Hematopoietic multipotent progenitor cell (in vitro differentiated cells): ENCODE results near the gene VDR. TPM values are rescaled to one million over a fixed set of nuclear protein-coding genes. Genes with fewer than 3 reads are reported as not detected.

Experiments
- DNase-seq, 3 donors: peaks; one replicate each; pipeline ENCODE4 v3.0.0-alpha.2; 2011 to 2015; ENCODE audit warnings: low read depth in 2 of 3, low spot score in 2 of 3
- total RNA-seq: library from RNA; depleted of rRNA; stranded (reverse); fragments of >200 nt; gene quantifications from one replicate; pipeline ENCODE4 v1.2.3, GENCODE V29; 2012

Gene VDR
- total RNA-seq, 1 donor, result 1.1 TPM

DNA sequence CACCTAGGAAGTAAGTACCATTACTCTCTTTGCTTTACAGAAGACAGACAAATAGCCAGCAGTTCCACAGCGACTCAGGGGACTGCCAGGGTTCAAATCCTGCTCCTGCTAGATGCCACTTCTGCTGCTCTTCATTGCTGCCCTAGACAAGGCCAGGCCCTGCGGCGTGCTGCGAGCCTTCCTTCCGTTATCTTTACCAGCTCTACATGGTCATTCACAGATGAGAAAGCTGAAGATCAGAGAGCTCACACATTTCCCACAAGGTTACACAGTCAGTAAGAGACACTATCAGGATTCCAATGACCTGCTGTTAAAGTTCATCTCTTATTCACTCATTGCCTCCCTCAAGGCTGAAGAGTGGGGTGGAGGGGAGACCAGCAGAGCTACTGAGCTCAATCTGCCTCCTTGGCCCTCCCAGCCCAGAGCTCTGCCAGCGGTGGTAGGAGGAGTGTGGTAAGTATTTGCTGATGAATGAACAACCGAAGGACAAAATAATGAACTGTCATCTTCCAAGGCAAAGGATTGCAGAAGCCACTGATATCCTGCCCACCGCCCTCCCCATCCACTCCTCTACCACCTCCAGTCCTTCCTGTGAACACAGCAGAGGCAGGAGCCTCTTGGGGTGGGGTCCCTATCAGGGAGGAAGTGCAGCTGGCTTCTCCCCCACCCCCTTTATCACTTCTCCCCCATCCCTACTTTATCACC lies 70.4 kb downstream of the VDR start:
- peak in 1 of 3 donors; percentile 46 for DNase-seq

DNA sequence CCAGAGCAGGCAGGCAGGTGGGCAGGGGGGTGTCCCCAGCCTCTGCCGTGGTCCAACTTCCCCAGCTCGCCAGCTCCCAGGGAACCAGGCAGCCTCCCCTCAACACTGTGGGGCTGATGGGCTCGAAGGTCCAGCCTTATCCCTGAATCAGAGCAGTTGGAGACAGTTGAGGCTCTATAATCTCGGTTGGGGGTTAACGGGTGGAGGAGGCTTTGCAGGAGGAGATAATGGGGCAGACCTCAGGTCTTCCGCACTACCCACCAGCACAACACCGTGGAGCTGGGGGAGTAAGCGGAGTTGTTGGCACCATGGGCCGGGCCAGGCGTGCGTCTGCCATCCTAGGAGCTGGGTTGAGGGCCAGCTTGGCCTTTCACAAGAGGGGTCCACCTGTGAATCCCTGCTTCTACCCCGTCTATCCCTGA lies 71.2 kb downstream of the VDR start:
- no peak for DNase-seq

DNA sequence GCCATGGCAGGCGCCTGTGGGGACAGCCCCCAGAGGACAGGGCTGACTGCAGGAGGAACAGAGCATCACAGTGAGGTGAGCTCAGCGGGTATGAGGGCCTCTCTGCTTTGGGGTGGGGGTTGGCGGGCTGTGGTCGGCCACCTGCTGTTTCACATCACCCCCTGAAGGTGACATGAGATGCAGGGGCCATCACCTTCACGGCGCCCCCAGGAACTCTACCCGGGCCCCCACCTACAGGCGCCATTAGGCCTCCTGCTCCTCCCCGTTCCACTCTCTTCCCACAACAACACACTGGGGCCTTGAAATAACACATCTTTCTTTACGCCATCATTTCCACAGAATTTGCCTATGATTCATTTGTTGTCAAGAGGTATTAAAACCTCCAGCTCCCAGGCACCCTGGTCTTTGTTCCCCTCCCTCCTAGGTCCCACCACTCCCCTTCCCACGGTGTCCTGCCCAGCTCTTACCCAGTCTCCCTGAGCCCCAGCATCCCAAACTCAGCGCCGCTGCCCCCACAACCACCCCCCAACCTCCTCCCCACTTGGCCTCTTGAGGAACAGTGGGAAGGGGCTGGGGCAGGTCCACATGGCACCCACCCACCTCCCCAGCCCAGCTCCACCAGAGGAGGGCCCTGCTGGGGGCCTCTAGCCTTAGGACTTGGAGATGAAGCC lies 72.4 kb downstream of the VDR start:
- no peak for DNase-seq

DNA sequence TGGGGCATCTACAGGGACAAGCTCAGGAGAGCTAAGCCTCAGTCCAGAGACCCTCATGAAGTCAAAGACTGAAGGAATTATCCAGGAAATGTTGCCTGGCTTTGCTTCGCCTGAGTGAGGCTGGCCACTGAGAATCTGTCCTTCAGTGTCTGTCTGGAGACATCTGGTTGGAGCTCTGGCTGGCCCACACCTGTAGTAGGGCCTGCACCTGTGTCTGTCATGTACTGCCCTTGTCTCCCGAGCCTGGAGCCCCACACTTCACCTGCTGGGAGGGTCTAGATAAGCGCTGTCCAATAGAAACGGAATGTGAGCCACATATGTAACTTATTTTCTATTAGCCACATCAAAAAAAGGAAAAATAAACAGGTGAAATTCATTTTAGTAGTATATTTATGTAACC lies 75.2 kb downstream of the VDR start:
- DNase-seq, result no peak

DNA sequence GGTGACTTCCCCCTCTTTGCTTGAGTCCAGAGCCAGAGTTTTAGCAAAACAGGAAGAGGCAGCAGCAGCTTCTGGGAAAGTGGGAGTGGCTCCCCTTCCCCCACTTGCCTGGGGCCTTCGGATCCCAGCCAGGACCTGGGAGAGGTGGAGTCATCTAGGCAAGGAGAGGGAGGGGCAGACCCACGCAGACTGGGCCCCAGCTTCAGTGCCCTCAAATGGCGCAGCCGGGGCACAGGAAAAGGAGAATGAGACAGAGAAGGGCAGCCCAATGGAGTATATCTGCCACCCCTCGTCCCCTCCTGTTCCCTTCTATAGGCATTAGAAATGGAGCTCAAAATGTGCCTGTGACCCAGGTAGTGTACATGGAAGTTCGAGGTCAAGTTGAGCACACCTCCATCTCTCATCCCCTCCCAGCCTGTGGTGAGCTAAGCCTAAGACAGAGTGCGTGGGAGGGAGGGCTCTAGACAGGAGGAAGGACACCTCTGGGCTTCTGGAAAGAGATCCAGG lies 75.8 kb downstream of the VDR start:
- DNase-seq, result no peak

DNA sequence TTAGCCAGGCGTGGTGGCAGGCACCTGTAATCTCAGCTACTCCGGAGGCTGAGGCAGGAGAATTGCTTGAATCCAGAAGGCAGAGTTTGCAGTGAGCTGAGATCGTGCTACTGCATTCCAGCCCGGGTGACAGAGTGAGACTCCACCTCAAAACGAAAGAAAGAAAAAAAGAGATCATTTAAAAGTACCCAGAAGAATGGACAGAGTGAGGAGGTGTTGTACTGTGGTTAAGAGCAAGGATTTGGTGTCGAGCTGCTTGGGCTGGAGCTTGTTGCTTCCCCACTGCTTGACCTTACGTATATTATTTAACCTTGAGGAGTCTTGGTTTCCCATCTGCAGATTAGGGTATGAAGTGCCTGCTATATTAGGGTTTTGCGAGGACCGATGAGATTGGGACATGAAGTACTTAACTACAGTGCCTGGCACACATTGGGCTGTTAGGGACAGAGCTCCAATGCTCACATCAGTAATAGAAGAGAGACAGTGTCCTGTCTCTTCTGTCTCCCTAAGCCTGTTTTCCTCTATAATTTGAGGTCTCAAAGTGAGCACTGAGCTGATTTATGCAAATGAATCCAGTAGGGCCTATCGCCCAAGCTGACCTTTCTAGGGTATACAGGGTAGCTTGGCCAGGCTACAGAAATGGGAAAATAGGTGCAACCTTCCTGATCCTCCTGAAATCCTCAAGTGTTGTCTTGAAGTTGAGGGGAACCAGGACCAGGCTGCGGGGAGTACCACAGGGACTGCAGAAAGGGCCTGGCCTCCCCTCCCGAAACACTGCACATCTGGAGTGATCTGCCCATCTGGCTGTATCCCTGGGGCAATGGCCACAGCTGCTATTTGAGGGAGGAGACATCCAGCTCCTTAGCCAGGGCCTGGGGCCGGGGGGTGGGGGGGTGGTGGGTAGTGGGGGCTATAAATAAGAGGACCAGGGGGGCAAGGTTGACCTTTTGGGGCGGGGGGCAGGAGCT lies 76.5 kb downstream of the VDR start:
- no peak for DNase-seq

DNA sequence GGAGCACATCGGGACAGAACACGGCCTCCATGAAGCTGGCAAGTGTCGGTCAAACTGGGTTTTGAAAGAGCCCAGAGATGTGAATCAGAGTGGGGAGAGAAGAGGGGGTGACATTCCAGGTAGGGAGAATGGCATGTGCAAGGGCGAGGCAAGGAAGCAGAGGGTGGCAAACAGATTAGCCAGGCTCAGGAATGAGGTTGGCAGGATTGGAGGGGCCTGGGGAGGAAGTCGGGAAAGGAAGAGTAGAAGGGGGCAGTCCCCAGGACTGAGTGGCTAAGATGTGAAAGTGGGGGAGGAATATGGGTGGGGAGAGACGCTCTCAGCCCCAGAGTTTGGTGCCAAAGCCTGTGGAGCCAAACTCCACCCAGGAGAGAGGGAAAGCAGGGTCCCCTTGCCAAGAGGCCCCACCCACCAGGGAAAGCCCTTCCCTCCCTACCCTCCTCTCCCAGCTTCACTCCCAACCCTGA lies 79.6 kb downstream of the VDR start:
- DNase-seq, result no peak

DNA sequence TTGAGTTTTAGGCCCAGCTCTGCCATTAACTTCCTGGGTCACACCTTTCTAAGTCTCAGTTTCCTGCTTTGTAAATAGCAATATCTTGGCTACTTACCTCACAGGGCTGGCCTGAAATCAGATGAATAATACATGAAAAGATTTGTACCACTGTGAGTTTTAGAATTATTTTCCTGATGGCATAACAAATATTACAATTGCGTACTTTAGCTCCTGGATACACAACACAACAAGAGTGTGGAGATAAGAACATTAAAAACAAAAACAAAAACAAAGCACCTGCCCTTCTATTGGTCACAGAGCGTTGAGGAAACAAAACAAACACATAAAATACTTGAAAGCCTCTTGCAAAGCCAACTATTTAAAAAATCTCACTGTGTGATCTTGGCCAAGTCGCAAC lies 80.2 kb downstream of the VDR start:
- DNase-seq, result no peak

DNA sequence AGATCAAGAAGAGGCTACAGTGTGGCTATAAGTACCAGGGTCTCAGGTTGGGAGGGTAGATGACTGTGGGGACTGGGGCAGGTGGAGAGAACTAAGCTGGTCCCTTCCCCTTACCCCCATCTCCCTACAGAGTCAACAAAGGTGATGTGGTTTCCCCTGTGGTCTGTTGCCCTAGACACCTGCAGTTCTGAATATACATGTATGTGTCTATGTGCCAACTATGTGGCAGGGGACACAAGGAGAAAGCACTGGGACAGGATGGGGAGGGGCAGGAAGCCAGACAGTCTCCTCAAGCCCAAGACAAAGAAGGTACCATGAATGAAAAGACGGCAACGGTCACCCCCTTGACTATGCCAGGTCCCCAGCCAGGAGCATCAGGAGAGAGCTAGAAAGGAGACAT lies 80.6 kb downstream of the VDR start:
- no peak for DNase-seq

DNA sequence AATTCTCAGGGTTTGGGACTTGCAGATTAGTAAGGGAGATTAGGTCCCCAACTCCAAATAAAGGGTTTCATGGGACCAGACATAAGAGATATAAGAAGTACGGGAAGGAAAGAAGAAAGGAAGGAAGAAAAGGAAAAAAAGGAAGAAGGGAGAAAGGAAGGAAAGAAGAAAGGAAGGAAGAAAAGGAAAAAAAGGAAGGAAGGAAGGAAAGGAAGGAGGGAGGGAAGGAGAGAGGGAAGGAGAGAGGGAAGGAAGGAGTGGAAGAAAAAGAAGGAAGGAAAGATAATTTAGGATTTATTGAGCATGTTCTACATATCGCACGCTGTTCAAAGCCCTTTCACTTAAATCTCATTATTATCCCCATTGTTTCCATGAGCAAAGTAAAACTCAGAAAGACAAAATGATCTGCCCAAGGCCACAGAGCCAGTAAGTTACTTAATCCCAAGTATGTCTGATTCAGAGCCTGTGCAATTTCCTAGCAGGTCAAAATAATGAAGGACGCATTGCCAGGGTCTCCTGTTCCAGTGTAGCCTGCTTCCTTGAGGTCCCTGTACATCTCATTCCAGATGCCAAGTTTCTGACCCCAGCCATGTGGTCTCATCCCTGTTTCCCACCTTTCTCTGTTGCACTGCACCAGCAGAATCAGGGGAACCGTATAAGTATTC lies 81.2 kb downstream of the VDR start:
- no peak for DNase-seq

DNA sequence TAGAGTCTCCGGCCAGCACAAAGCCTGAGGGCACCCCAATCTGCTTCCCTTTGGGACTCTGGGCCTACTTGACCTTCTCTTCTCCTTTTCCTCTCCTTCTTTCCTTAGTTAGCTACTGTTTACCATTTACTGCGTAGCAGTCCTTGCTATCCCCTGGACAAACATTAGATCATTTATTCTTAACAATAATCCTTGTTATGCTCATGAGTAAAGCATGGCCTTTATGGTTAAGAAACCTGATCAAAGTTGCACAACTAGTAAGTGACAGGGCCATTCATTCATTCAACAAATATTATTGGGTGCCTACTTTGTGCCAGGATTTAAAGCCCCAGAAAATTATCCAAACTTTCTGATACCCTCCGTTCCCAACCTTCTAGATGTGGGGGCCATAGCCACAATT lies 81.9 kb downstream of the VDR start:
- DNase-seq, result no peak

DNA sequence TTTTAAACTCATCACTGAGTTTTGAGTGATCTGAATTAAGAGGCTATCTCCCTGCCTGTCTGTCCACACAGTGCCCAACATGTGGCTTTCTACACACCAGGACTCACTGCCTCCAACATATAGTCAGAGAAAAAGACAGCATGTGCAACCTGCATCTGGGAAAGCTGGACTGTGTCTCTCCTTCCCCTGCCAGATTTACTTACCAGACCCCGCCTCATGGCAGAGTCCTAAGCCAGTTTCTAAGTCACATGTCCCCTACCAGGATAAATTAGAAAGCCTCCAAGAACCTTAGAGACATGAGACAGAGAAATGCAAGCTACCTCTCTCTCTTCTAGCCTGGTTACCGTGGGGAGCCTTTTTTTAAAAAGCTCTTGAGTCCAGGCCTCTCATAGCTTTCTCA lies 82.4 kb downstream of the VDR start:
- DNase-seq, result no peak

DNA sequence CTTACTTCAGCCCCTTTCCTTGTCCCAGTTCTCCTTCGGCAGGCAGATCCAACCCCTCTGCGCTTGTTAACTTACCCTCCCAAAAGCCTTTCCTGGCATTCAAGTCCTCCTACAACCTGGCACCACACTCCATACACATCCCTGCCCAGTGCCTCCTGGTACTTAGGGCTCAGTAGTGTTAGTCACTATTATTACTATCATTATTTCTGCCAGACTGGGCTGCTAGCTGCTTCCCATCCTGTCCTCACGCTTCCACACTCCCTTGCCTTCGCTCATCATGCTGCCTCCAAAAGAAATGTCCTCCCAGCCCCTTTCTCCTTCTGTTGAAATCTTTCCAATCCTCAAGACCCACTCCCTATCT lies 83.5 kb downstream of the VDR start:
- DNase-seq, result no peak

DNA sequence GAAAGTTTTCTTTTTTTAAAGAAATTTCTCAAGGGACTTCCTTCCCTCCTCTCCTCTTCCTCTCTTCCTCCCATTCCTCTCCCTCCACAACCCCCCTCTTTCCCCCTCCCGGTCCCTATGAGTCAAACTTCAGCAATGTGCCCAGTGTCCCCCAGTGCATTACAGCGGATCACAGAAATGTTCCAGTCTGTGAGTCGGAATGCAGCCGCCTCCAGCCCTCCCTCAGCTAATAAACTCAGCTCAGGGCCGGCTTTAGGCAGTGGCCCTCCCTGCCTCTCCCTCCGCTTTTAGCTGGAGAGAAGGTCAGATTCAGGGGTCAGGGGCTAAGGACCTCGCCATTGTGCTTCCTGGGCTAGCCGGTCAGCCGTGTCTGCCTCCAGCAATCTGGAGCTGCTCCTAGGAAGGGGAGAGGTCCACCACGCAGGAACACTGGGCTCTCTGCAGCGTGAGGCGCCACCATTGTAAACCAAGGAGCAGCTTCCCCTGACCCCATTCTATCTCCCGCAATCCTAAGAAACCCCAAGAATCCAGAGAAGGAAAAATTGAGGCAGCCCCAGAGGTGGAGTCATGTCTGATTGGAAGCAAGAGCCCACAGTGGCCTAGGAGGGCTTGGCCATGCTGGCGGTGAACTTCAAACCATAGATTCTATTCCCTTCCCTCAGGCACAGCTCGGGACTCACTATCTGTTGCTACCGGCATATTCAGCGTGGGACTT lies 84.0 kb downstream of the VDR start:
- no peak for DNase-seq

DNA sequence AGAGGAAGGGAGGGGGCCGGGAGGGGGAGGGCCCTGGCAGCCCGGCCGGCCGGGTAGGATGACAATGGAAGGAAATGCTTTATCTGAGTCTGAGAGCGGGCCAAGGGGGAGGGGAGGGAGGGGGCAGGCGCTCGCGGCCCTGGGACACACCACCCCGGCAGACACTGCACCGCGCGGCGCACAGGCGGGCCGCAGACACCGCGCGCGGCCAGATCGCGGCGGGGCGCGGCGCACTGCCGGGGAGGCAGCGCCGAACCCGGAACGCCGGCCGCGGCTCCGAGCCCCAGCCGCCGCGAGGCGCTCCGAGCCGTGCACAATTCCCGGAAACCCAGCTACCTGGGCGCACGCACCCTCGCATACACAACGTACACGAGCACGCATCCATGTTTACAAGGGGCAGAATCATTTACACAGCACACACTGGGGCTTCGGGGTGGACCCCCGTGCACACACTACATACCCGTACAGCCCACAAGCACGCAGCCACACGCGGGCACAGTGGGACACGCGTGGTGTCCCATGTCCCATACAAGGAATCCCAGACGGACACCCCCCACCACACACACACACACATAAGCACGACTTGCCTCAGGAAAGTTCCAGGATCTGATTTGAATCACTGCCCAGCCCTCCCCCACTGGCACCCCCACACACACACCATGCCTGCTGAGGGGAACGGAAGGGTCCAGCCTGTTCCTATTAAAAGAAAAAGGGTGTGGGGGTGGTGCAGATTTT lies 84.7 kb downstream of the VDR start, which contains the start of gene HDAC7:
HDAC7 (minus strand) TSS at position 8 of the 735 bp plus-strand sequence. CDS start 118 bp downstream, outside the sequence.
- peak; percentile 55 to 70 (median 66) for DNase-seq

DNA sequence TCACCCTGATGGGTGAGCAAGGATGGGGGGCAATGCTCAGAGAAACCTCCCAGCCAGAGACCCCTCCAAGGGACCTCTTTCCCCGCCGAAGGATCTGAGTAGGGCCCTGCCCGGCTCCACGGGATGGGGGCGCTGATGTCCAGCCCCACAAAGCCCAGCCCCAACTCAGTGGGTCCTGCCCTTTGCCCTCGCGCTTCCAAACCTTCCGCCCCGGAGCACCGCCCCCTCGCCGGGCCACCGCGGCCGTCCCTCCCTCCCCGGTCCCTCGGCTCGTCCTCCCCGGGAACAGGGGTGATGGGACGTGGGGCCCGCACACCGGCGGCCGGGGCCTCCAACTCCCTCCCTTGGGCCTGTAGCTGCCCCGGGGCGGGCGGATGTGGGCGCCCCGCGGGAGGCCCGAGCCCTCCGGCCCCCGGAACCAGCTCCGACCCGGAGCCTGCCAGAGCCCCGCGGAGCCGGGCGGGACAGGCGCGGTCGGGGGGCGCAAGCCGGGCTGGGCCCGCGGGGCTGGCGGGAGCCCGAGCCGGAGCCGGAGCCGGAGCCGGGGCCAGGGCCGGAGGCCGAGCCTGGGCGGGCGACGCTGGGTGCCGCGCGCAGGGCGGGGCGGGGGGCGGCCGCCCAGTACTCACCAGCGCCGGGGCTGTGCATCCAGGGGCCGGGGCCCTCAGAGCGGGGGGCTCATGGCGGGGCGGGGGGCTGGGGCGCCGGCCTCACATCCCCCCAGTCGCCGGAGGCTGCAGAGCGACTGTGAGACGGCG lies 85.5 kb downstream of the VDR start:
- no peak for DNase-seq

DNA sequence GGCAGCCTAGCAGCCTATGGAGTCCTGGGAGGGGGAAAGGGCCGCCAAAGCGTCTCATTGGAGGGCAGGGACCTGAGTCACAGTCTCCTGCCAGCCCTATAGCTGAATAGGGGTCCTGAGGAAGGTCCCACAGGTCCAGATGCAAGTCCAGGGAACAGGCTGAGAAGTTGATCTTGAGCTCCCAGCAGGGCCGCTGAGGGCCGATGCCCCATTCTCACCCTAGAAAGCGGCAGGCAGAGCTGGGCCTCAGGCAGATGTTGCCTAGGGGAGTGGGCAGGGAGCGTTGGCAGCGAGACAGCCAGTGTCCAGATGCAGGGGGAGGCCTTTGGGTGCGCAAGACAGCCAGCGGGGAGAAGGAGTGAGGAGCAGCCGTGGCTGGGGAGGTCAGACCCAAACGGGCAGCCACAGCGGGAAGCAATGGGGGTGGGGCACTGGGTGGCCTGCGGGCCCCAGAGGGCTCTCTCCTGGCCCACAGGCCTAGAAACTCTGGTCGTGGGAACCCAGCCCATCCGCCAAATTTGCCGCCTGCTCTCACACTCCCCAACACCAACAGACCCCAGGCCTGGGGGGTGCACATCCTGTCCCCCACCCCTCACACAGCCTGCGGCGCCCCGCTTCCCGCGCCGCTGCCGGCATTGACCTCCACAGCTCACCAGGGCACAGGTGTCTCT lies 86.2 kb downstream of the VDR start:
- no peak for DNase-seq

DNA sequence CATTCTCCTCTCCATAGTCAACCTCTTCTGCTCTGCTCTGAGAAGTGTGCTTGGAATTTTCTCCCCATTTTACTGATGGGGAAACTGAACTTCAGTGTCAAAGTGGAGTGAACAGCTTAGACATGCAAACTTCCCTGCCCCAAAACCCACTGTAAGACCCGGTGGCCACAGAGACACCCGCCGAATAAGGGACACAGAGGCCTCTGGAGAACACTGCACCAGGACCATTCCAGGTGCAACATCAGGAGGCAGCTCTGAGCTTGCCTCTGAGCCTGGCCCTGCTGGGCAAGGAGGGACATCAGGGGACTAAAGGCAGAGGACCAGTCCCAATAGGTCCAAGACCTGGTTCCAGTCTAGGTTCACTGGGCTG lies 86.8 kb downstream of the VDR start:
- no peak for DNase-seq
